Mesothelial cell of epicardium (in vitro differentiated cells): Measurements from ENCODE around the gene MAJIN. TPM values are rescaled to one million over a fixed set of nuclear protein-coding genes. Genes with fewer than 3 reads are reported as not detected.

Experiments used
- DNase-seq, 2 experiments: peaks; one replicate each; pipeline ENCODE4 v3.0.0; 2021; ENCODE audit warnings: low spot score in 2 of 2; ENCODE audit not compliant: unreplicated experiment in 2 of 2
- H3K27ac Mint-ChIP-seq: 2 replicates; pipeline ENCODE4 v1.8.0; 2021; ENCODE audit warnings: mixed read lengths
- H3K27me3 Mint-ChIP-seq: 2 replicates; pipeline ENCODE4 v1.8.0; 2021; ENCODE audit warnings: low read depth, mixed read lengths
- H3K36me3 Mint-ChIP-seq: 2 replicates; pipeline ENCODE4 v1.8.0; 2021; ENCODE audit warnings: mixed read lengths
- H3K4me1 Mint-ChIP-seq: 2 replicates; pipeline ENCODE4 v1.8.0; 2021; ENCODE audit warnings: mixed read lengths
- H3K4me3 Mint-ChIP-seq: 2 replicates; pipeline ENCODE4 v1.8.0; 2021; ENCODE audit warnings: mild to moderate bottlenecking, moderate library complexity, mixed read lengths
- H3K9me3 Mint-ChIP-seq: 2 replicates; pipeline ENCODE4 v1.8.0; 2021; ENCODE audit warnings: mixed read lengths
- total RNA-seq: library from RNA; stranded (reverse); gene quantifications from 3 replicates; pipeline ENCODE4 v1.2.1, GENCODE V29; 2021
- TF ChIP-seq, protein P1 (sequence below): fragments of 200-600 bp; sonication (generic); IDR thresholded peaks from one replicate; pipeline ENCODE4 v1.5.0; 2021; ENCODE audit warnings: antibody characterized with exemption; ENCODE audit not compliant: unreplicated experiment

The MAJIN gene
- total RNA-seq, 1 donor from 2014 or later: not detected

DNA sequence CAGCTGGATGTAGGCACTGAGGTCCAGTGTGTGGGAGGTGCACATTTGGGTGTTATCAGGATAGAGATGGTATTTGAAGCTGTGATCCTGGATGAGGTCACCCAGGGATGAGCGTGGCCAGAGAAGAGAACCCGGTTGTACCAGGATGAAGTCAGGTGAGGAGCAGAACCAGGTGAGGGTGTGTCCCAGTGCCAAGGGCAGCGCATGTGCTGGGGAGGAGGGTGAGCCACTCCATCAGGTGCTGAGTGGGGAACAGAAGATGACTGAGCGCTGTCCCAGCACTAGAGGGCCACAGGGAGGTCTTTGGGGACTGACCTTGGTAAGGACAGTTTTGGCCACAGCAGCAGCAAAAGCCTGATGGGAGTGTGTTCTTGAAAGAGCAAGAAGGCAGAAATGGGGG is 44.8 kb upstream of the MAJIN start:
- DNase-seq: no peak
- H3K4me3 Mint-ChIP-seq: no peak overlapping the region
- H3K27ac Mint-ChIP-seq: no peak overlapping the region
- no peaks in the 10 kb centered on the region for H3K9me3 Mint-ChIP-seq
- TF ChIP-seq, protein P1, sequence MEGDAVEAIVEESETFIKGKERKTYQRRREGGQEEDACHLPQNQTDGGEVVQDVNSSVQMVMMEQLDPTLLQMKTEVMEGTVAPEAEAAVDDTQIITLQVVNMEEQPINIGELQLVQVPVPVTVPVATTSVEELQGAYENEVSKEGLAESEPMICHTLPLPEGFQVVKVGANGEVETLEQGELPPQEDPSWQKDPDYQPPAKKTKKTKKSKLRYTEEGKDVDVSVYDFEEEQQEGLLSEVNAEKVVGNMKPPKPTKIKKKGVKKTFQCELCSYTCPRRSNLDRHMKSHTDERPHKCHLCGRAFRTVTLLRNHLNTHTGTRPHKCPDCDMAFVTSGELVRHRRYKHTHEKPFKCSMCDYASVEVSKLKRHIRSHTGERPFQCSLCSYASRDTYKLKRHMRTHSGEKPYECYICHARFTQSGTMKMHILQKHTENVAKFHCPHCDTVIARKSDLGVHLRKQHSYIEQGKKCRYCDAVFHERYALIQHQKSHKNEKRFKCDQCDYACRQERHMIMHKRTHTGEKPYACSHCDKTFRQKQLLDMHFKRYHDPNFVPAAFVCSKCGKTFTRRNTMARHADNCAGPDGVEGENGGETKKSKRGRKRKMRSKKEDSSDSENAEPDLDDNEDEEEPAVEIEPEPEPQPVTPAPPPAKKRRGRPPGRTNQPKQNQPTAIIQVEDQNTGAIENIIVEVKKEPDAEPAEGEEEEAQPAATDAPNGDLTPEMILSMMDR: no peak
- peaks cover 18% of the 10 kb centered on the region for H3K36me3 Mint-ChIP-seq
- peaks cover 11% of the 10 kb centered on the region for H3K4me1 Mint-ChIP-seq
- no peaks in the 10 kb centered on the region for H3K27me3 Mint-ChIP-seq

DNA sequence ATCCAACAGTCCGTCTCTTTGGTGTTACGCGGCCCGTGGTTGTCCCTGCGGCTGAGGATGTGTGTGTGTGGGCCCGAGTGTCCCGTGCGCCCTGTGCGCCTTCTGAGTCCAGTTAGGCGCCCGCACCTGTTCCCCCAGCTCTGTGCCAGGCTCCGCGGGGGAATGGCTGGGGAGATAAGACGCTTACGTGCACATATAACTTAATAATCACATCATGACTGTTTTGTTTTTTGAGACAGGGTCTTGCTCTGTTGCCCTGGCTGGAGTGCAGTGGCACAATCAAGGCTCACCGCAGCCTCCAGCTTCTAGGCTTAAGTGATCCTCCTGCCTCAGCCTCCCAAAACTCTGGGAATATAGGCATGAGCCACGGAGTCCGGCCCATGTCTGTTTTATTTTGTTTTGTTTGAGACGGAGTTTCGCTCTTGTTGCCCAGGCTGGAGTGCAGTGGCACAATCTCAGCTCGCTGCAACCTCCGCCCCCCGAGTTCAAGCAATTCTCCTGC is 42.9 kb upstream of the MAJIN start:
- H3K27me3 Mint-ChIP-seq: no peaks in the 10 kb centered on the region
- DNase-seq: no peak
- no peaks in the 10 kb centered on the region for H3K9me3 Mint-ChIP-seq
- TF ChIP-seq, protein P1: no peak
- H3K4me3 Mint-ChIP-seq: peak overlapping the region; percentile 79
- peaks cover 11% of the 10 kb centered on the region for H3K4me1 Mint-ChIP-seq
- peak overlapping the region; percentile 92 for H3K27ac Mint-ChIP-seq
- H3K36me3 Mint-ChIP-seq: peaks cover 15% of the 10 kb centered on the region

DNA sequence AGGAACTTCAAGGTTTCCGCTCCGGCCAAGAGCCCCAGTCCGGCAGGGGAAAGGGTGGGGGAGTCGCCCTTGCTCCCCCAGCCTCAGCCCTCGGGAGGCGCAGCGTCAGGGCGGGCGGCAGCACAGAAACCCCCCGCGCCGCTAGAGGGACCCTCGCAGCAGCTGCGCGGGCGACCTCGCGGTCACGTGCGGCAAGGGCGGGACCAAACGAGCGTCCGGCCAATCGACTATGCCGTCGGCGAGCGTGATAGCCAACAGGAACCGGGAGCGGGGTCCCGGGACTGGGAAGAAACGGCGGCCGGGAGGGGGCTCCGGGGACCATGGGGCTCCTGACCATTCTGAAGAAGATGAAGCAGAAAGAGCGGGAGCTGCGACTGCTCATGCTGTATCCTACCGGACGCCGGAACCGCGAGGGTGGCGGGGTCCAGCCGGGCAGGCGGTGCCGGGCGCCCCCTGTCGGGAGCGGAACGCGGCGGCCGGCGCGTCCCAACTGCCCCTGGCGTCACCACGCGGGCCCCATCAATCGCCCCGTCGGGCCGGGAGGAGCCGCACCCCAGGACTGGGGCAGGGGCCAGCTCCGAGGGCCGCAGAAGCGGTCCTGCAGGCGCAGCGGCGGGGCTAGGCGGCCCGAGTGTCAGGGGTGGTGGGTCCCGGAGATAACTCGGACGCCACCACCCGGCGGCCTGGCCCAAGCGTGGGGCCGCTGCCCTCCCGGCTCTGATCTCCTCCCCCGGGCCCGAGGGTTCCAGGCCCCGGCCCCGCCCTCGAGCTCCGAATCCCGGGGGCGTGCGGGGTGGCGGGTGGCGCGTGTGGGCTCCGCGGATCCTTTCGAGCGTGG is 42.2 kb upstream of the MAJIN start, which contains the start of gene ARL2:
ARL2 (plus strand) TSS at position 273 of the 838 bp plus-strand sequence; CDS start at position 321, 48 bp downstream.
- no peaks in the 10 kb centered on the region for H3K9me3 Mint-ChIP-seq
- H3K4me3 Mint-ChIP-seq: peak within 1 kb of the TSS; percentile 79
- DNase-seq: peak; percentile 86 to 91
- TF ChIP-seq, protein P1: peak; percentile 68
- H3K36me3 Mint-ChIP-seq: peaks cover 15% of the 10 kb centered on the region
- no peaks in the 10 kb centered on the region for H3K27me3 Mint-ChIP-seq
- H3K4me1 Mint-ChIP-seq: peaks cover 11% of the 10 kb centered on the region
- H3K27ac Mint-ChIP-seq: peak within 1 kb of the TSS; percentile 93

DNA sequence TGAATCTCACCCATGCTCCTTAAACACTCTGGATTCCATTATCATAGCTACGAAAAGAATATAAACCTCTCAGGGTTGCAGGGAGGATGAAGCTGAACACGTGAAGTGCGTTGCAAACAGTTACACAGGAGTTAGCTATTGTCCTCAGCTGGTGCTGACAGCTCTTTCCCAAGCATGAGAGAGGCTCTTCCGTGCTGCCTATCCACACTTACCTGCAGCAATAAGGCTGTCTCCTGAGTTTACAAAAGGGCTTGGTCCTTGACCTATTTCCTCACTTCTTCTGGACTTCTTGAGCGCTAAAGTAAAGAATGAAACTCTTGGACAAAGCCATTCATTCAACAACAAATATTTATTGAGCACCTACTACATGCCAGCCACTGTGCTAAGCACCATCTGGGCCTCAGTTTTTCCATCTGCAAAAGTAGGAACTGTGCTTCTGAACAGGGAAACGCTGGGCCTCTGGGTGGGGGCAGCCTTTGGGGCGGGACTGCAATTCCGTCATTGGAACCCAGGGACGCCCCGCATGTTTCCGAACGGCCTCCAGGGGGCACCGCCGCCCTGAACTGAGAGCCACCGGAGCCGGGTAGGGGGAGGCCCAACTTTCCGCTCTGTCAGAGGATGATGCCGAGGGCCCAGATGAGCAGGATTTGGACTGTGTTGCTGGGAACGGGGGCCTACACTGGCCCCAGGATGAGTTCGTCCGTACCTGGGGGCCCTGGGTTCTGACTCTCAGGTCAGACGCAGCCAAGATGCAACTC is 41.4 kb upstream of the MAJIN start:
- Mint-ChIP-seq H3K27ac (peak overlapping the region; percentile 93), H3K9me3 (no peaks in the 10 kb centered on the region), H3K27me3 (no peaks in the 10 kb centered on the region), H3K36me3 (peaks cover 14% of the 10 kb centered on the region), H3K4me3 (peak overlapping the region; percentile 79), H3K4me1 (peaks cover 11% of the 10 kb centered on the region)
- TF ChIP-seq, protein P1: peak; percentile 70
- peak; percentile 71 to 87 for DNase-seq

DNA sequence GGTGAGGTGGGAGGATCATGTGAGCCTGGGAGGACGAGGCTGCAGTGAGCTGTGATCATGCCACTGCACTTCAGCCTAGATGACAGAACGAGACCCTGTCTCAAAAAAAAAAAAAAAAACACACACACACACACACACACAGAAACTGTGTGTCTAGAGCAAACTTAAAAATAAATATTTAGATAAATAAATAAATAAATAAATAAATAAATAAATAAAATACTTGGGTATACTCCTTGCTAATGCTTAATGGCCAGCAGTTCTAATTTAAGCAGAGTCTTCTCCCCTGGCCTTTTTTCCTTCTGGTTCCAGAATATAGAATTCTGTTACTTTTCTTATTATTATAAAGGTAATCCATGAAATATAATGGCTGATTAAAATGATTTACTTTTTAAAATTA is 37.0 kb upstream of the MAJIN start:
- TF ChIP-seq, protein P1: no peak
- no peaks in the 10 kb centered on the region for H3K27me3 Mint-ChIP-seq

More for the DNA sequence above, 37.0 kb upstream of the MAJIN start:
- no peak overlapping the region for H3K27ac Mint-ChIP-seq
- H3K4me1 Mint-ChIP-seq: peaks cover 7% of the 10 kb centered on the region
- no peak for DNase-seq
- no peaks in the 10 kb centered on the region for H3K9me3 Mint-ChIP-seq
- H3K36me3 Mint-ChIP-seq: no peaks in the 10 kb centered on the region
- H3K4me3 Mint-ChIP-seq: no peak overlapping the region
